HG03354 (cell line): ENCODE results near the gene IP6K3.

Source experiments
- ATAC-seq: cut with Tn5 transposase; IDR thresholded peaks from one replicate; pipeline ENCODE4 v1.9.1; 2021; ENCODE audit warnings: mild to moderate bottlenecking; ENCODE audit not compliant: unreplicated experiment, poor library complexity, severe bottlenecking

The IP6K3 gene

DNA sequence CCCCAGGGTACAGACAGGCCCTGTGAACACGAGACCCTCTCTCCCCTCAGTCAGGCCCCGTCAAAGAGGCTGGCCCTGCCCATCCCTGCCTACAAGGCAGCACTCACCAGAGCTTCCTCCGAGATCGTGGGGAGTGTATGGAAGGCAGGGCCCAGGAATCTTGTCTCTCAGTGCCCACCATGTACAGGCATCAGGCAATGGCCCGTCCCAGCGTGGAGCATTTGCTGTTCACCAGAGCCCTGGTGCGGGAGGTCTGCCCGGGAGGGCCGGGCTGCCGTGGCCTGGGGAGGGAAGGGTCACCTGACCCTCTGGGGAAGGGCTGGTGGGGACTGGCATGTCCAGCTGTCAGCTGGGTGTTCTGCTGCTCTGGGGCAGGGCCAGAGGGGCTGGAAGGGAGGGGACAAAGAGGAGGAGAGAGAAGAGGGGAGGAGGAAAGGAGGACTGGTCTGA, at the start of gene IP6K3:
Gene IP6K3 (minus strand): TSS at position 255 of the 450 bp plus-strand sequence. CDS start 11,429 bp downstream, outside the sequence.
- ATAC-seq, result no peak

DNA sequence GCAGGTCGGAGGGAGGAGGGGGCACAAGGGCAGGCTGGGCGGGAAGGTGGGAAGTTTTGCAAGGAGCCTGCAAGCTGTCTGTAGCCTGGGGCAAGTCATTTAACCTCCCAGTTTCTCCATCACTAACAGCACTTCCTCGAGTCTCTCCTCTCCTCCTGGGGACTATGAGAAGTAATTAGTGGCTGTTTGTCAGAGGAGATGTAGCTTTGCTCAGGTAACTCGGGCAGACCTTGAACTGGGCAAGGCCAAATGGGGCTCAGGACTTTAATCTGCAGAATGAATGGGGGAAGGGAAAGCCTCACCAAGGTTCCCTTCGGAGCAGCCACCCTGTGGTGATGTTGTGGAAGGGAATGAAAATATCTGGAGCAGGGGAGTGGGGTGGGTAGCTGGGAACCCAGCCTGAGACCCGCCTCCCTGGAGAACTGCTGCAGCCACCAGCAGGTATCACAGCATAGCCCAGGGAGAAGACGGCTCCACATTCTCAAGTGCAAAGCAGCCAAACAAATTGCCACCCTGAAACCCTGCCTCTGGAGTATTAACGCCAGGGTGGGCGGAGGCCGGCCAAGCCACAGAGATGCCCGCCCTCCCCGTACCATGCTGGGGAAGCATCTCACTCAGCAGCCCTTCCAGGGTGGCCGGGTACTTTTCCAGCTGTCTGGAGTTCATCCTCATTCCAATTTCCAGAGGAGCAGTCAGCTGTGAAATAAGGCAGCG, 48.4 kb upstream of the IP6K3 start:
- ATAC-seq, result no peak

DNA sequence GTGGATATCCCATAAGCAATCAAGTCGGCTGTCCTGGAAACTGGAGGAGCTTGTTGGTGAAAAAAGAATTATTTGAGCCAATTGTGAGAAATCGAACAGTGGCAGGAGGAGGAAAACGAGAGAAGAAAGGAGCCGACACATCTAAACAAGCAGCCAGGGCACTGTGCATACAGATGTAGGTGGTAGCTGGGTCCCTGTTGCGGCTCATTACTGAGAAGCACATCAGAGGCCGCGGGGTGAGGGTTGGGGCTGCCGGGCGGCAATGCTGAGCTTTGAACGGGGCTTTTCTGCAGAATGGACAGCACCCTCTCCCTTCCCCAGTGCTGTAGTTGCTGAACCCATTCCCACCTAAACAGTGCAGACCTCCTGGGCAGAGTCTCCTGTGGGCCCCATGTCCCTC, 46.3 kb upstream of the IP6K3 start:
- ATAC-seq, result no peak

DNA sequence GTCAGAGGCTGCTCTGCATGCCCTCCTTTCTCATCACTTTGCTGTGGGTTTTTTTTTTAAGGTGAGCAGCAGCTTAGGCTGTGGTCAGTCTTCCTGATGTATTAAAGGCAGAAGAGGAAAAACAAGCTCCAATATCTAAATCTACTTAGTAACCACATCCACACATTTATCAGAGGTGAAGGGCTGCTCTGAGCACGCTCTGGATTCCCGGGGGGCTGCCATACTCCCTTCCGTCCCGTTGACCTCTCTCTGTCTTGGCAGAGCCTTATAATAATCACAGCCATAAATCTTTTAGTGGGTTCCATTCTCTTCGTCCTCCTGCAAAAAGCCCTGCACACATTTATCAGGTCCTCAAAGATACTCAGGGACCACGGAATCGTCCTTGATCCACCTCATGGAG, 44.9 kb upstream of the IP6K3 start:
- no peak for ATAC-seq

DNA sequence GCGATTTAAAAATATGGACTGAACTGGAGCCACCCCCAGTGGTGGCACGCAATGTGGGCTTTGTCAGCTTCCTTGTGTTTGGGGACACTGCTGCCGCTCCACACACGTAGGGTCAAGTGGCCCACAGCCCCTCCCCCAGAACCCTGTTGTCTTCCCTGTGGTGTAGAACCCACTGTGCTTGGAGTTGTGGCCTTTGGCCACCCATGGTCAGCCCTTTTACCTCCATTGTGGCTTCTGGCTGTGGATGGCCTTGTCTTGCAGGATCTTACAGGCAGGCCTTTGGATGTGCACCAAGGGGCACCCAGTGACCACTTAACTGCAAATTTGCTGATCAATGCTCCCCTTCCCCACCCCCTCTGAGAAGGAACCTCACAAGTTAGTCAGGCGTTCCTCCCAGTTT, 44.2 kb upstream of the IP6K3 start:
- ATAC-seq, result no peak

GRCh38 chr6:33790379-33790778, 43.7 kb upstream of the IP6K3 start:
- no peak for ATAC-seq

DNA sequence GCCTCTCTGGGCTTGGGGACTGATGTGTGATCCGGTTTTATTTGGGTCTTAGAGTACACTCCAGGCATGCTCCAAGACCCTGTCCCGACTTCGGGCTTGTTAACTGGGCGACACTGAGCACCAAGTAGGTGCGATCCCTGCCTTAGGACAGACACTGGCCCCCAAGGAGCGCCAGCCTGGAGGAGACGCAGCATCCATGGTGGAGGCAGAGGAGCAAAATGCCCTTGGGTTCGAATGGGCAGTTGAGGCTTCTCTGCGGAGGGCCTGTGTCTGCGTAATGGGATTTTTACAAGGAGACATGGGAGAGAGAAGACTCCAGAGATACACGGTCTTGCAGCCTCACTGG, 42.8 kb upstream of the IP6K3 start:
- ATAC-seq, result no peak

DNA sequence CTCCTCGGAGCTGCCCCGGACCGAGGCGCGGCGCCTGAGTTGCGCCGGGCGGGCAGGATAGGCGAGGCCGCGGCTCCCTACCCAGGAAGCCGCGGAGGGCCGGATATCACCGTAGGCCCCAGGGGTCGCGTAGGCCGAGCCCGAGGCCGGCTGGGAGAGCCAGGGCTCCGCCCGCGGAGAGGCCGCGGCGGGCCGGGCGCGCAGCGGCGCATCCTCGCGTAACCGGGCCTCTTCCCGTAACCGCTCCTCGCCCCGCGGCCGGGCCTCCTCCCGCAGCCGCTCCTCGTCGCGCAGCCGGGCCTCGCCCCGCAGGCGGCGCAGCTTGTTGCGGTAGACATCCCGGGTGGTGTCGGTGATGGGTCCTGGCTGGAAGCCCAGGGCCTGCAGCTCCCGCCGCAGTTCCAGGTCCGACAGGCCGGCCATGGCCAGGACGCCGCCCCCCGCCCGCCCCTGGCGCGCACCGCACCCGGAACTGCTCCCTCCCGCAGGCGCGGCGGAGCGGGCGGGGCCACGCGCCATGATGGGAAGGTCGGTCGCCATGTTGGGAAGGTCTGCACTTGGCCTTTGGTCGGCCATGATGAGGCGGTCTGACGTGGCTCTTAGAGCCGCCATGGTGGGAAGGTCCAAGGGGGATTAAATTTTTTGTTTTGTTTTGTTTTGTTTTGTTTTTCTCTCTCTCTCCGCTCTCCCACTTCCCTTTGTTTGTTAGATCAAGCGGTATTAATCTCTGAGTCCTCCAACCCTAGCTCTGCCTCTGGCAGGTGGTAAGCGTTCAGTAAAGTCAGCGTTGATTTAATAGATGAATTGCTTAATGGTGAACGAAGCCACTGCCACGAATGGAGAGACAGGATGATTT, 42.2 kb upstream of the IP6K3 start, which contains the start of gene LEMD2:
Gene LEMD2 (minus strand): TSS at position 437 of the 856 bp plus-strand sequence. CDS start 14 bp downstream, at position 423.
- peak; percentile 80 for ATAC-seq

DNA sequence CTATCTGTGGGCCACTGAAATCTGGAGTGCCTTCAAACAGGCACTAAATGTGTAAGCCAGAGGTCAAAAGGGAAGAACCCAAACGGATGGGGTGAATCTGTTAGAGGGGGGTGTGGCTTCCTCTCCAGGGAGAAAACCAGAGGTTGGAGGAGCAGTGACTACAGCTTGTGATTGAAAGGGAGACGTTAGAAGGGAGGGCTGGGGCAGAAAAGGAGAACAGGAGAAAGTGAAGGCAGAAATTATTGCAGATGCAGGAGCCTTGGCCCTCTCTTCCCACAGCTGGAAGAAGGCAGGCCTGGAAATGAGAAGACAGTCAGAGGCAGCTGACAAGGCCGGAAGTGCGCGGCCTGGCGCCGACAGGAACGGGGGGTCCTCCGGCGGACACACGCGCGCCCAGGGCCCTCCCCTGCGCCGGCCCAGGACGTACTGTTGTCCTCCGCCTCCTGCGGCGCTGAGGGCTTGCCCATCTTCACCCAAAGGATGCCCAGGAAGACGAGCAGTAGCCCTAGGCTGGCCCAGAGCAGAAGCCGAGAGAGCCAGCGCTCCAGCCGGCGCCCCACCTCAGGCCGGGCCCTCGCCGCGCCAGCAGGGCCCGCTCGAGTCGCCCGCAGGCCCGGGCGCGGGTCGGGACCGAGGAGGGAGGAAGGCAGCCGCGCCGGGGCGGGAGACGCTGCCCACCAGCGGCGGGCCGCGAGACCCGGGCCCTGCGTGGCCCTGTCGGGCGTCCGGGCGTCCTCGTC, 41.4 kb upstream of the IP6K3 start:
- ATAC-seq, result peak; percentile 58

- no peak for ATAC-seq
These were observed 40.7 kb upstream of the IP6K3 start for GRCh38 chr6:33787346-33787953.

DNA sequence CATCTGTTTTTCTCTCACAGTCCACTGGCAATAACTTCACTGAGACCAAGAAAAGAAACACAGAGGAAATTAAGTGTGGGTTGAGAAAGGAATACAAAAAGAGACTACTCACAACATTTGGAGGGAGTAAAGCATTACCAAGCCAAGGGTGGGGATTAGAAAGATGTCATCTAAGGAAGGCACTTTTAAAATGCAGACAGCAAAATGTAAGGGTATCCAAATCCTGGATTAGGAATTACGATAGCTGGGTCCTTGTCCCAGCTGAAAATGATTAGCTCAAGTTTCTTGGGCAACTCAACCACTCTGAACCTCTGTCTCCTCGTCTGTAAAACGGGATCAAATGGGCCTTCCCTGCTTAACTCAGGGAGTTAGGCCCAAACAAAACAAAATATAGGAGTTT, 40.0 kb upstream of the IP6K3 start:
- ATAC-seq, result no peak

DNA sequence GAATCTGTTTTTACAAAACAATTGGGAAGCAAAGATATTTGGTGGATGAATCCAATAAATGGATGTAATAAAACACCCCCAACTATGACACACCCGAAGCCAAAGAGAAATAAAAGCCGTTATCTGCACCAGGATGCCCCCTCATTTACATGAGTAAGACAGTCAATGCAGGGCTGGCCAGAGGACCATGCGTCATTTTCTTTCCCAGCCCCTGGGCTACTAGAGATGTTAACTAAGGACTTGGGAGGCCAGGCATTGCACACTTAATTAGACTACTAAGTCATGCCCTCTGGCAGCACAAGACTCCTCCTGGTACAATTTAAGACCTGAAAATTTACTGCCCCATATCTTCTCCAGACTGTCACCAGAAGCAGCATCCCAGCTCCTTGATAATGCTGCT, 39.1 kb upstream of the IP6K3 start:
- no peak for ATAC-seq

- ATAC-seq, result no peak
These were observed 38.1 kb upstream of the IP6K3 start for GRCh38 chr6:33784787-33785186.

GRCh38 chr6:33783781-33784520, 37.2 kb upstream of the IP6K3 start:
- ATAC-seq, result no peak

GRCh38 chr6:33782561-33782960, 35.9 kb upstream of the IP6K3 start:
- ATAC-seq, result no peak

GRCh38 chr6:33781131-33781975, 34.6 kb upstream of the IP6K3 start:
- ATAC-seq, result no peak

DNA sequence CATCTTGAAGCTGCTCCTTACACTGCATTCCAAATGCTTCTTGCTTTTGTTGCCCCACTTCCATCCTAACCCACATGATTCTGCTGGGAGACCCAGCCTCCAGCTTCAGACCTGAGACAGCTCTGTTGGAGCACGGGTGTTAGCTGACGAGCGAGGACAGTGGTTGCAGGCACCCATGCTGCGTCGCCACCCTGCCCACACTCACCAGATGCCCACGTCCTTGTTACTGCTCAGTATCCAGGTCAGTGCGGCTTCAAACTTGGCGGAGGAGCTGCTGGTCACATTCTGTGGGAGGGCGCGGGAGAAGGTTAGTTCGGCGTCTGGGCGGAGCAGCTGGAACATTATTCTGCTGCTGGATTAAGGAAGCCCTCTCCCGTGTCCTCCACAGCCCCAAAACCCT, 33.2 kb upstream of the IP6K3 start:
- no peak for ATAC-seq

GRCh38 chr6:33779290-33779689, 32.6 kb upstream of the IP6K3 start:
- ATAC-seq, result no peak
